PC-9 (cell line): ENCODE data around the gene LUC7L3. TPM values are rescaled to one million over a fixed set of nuclear protein-coding genes. Genes with fewer than 3 reads are reported as not detected.

Source experiments
- BruUV-seq: library from RNA; stranded (reverse); fragments of 400-500 nt; replicated peaks from 2 replicates; lab custom pipeline; 2021; lab: Mats Ljungman, UMichigan
- CTCF ChIA-PET: fragments of 300-600 bp; sonication (Branson Sonifier 250); formaldehyde crosslinking; loops from one replicate; lab custom pipeline; 2022; ENCODE audit warnings: antibody characterized with exemption; lab: Charles Lee
- POLR2A ChIA-PET: fragments of 300-600 bp; sonication (Branson Sonifier 250); formaldehyde crosslinking; loops from one replicate; lab custom pipeline; 2022; ENCODE audit warnings: antibody characterized with exemption; ENCODE audit not compliant: unreplicated experiment; lab: Charles Lee
- DNase-seq, 2 experiments: peaks; one replicate each; pipeline versions ENCODE4 v3.0.0 to v3.0.0-alpha.2; 2015 to 2022; ENCODE audit warnings: mixed read lengths in 1 of 2
- H2AFZ ChIP-seq: fragments of 200-600 bp; sonication (generic); 2 replicates; pipeline ENCODE4 v1.8.1; 2017; ENCODE audit warnings: antibody characterized with exemption
- H3F3A ChIP-seq: fragments of 200-600 bp; sonication (generic); 2 replicates; pipeline ENCODE4 v1.8.1; 2017; ENCODE audit warnings: antibody characterized with exemption, mild to moderate bottlenecking, low read depth; ENCODE audit not compliant: insufficient read depth
- H3K27ac ChIP-seq: fragments of 200-600 bp; sonication (generic); 2 replicates; pipeline ENCODE4 v1.6.1; 2016; ENCODE audit warnings: mixed run types
- H3K27me3 ChIP-seq: fragments of 200-600 bp; sonication (generic); 2 replicates; pipeline ENCODE4 v1.6.1; 2016; ENCODE audit warnings: low read depth, mixed run types; ENCODE audit not compliant: insufficient read depth
- H3K36me3 ChIP-seq: fragments of 200-600 bp; sonication (generic); 2 replicates; pipeline ENCODE4 v1.6.1; 2016; ENCODE audit warnings: low read depth, mixed run types
- H3K4me1 ChIP-seq: fragments of 200-600 bp; sonication (generic); replicated peaks from 2 replicates; pipeline ENCODE4 v1.6.1; 2016; ENCODE audit warnings: mixed run types; ENCODE audit not compliant: insufficient read depth
- H3K4me2 ChIP-seq: fragments of 200-600 bp; sonication (generic); 2 replicates; pipeline ENCODE4 v1.6.1; 2017; ENCODE audit warnings: mixed run types
- H3K4me3 ChIP-seq: fragments of 200-600 bp; sonication (generic); 2 replicates; pipeline ENCODE4 v1.6.1; 2016; ENCODE audit warnings: mixed run types
- H3K79me2 ChIP-seq: fragments of 200-600 bp; sonication (generic); 2 replicates; pipeline ENCODE4 v1.6.1; 2017; ENCODE audit warnings: low read depth, mixed run types
- H3K9me2 ChIP-seq: fragments of 200-600 bp; sonication (generic); 2 replicates; pipeline ENCODE4 v1.8.1; 2017; ENCODE audit warnings: mild to moderate bottlenecking; ENCODE audit not compliant: insufficient read depth
- H3K9me3 ChIP-seq: fragments of 200-600 bp; sonication (generic); 2 replicates; pipeline ENCODE4 v1.8.1; 2016; ENCODE audit warnings: low read depth; ENCODE audit not compliant: insufficient read depth
- H4K20me1 ChIP-seq: fragments of 200-600 bp; sonication (generic); 2 replicates; pipeline ENCODE4 v1.8.1; 2017; ENCODE audit not compliant: insufficient read depth
- EZH2 ChIP-seq: fragments of 200-600 bp; sonication (generic); IDR thresholded peaks from 2 replicates; pipeline ENCODE4 v1.8.0; 2017; ENCODE audit warnings: antibody characterized with exemption, low read depth
- intact Hi-C: fragments of 100-400 bp; cut with micrococcal nuclease; formaldehyde crosslinking; loops from one replicate; pipeline ENCODE4 v1.10.0; 2022; ENCODE audit not compliant: unreplicated experiment
- microRNA-seq: library from miRNA; unstranded; fragments of <30 nt; microRNA quantifications from one replicate; pipeline ENCODE4 v1.2.0, GENCODE V29; 2021; ENCODE audit warnings: borderline number of aligned reads, borderline replicate concordance
- total RNA-seq: library from RNA; stranded (reverse); gene quantifications from 2 replicates; pipeline ENCODE4 v1.2.3, GENCODE V29; 2021
- TF ChIP-seq, protein P1 (sequence below): fragments of 200-600 bp; sonication (generic); conservative IDR thresholded peaks from 2 replicates; pipeline ENCODE4 v1.6.1; 2017; ENCODE audit warnings: mixed run types, antibody characterized with exemption, mild to moderate bottlenecking, moderate library complexity

Gene LUC7L3
- total RNA-seq, 1 experiment from 2014 or later = 147 TPM

DNA sequence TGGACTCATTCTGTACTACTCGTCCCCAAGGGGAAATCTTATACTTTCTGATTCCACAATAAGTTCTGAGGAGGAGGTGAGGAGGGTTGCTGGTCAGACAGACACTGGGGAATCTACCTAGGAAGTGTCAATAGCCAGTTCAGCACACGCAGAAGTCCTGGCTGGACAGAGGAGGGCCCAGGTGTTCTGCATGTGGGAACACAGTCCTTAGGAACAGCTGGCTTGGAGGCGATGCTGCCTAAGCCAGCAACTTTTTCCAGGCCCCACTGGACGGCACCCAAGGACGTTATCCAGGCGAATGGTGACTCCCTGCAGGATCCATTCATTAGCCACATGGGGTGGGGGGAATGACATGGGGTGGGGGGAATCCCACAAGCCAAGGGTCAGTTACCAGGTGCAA is 86.1 kb downstream of the LUC7L3 start:
- no peak for TF ChIP-seq EZH2
- TF ChIP-seq, protein P1, sequence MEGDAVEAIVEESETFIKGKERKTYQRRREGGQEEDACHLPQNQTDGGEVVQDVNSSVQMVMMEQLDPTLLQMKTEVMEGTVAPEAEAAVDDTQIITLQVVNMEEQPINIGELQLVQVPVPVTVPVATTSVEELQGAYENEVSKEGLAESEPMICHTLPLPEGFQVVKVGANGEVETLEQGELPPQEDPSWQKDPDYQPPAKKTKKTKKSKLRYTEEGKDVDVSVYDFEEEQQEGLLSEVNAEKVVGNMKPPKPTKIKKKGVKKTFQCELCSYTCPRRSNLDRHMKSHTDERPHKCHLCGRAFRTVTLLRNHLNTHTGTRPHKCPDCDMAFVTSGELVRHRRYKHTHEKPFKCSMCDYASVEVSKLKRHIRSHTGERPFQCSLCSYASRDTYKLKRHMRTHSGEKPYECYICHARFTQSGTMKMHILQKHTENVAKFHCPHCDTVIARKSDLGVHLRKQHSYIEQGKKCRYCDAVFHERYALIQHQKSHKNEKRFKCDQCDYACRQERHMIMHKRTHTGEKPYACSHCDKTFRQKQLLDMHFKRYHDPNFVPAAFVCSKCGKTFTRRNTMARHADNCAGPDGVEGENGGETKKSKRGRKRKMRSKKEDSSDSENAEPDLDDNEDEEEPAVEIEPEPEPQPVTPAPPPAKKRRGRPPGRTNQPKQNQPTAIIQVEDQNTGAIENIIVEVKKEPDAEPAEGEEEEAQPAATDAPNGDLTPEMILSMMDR = no peak
- Histone ChIP-seq H3F3A (no peaks in the 10 kb centered on the region; the same call in 1 of the 2 replicates), H3K4me2 (no peak overlapping the region), H4K20me1 (no peaks in the 10 kb centered on the region), H3K4me3 (no peak overlapping the region), H3K27ac (no peak overlapping the region), H3K27me3 (no peaks in the 10 kb centered on the region), H2AFZ (no peak overlapping the region), H3K9me2 (no peaks in the 10 kb centered on the region), H3K9me3 (no peaks in the 10 kb centered on the region), H3K36me3 (no peaks in the 10 kb centered on the region), H3K4me1 (no peaks in the 10 kb centered on the region), H3K79me2 (no peaks in the 10 kb centered on the region)
- no peak for DNase-seq
- BruUV-seq = no TSS peak
- CTCF ChIA-PET = no interaction called here
- intact Hi-C loops = no loop called here
- POLR2A ChIA-PET = no interaction called here

Small RNAs within 50 kb of the gene (microRNA-seq; reads per million reads assigned to microRNA genes)
- not detected for gene MIR8059

Other genes with a start within 250 kb of the LUC7L3 start
- gene RSAD1, start 240.7 kb upstream of the LUC7L3 start, total RNA-seq = 14.8 and 15.1 TPM in 2 replicates
- 4.9 and 11.6 TPM in 2 replicates for gene MYCBPAP, start 211.2 kb upstream of the LUC7L3 start, total RNA-seq
- 15.6 and 22.8 TPM in 2 replicates for gene EPN3, start 186.9 kb upstream of the LUC7L3 start, total RNA-seq
- gene SPATA20, start 172.4 kb upstream of the LUC7L3 start, total RNA-seq = 41.5 and 60.5 TPM in 2 replicates
- gene CACNA1G, start 158.9 kb upstream of the LUC7L3 start, total RNA-seq = 0.28 and 0.46 TPM in 2 replicates
- gene ABCC3, start 84.7 kb upstream of the LUC7L3 start, total RNA-seq = 221 and 273 TPM in 2 replicates
- 24.4 and 33.5 TPM in 2 replicates for gene ANKRD40, start 11.7 kb upstream of the LUC7L3 start, total RNA-seq
- not detected in 2 replicates for gene ANKRD40CL, start 47.9 kb downstream of the LUC7L3 start, total RNA-seq
- gene WFIKKN2, start 116.0 kb downstream of the LUC7L3 start, total RNA-seq = not detected in 2 replicates
- gene TOB1, start 146.8 kb downstream of the LUC7L3 start, total RNA-seq = 54.2 and 67.9 TPM in 2 replicates